Measurements from ENCODE around the gene SERPINB5.

GRCh38 chr18:63552581-63552980 is 75.8 kb downstream of the SERPINB5 start:
- TF ChIP-seq, protein P1, sequence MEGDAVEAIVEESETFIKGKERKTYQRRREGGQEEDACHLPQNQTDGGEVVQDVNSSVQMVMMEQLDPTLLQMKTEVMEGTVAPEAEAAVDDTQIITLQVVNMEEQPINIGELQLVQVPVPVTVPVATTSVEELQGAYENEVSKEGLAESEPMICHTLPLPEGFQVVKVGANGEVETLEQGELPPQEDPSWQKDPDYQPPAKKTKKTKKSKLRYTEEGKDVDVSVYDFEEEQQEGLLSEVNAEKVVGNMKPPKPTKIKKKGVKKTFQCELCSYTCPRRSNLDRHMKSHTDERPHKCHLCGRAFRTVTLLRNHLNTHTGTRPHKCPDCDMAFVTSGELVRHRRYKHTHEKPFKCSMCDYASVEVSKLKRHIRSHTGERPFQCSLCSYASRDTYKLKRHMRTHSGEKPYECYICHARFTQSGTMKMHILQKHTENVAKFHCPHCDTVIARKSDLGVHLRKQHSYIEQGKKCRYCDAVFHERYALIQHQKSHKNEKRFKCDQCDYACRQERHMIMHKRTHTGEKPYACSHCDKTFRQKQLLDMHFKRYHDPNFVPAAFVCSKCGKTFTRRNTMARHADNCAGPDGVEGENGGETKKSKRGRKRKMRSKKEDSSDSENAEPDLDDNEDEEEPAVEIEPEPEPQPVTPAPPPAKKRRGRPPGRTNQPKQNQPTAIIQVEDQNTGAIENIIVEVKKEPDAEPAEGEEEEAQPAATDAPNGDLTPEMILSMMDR (conservative IDR thresholded peaks at IDR 0.05; ENCODE audit: low read depth in 2 of 2): no peak
- TF ChIP-seq POLR2AphosphoS5 (IDR thresholded peaks at IDR 0.05; ENCODE audit: low read depth) (no peak), CREB1 (CRISPR knock-in tag; IDR thresholded peaks at IDR 0.05; ENCODE audit: low read depth) (no peak), EZH2phosphoT487 (IDR thresholded peaks at IDR 0.05; ENCODE audit: unreplicated experiment) (no peak), REST (IDR thresholded peaks at IDR 0.05; ENCODE audit: unreplicated experiment) (no peak), EZH2 (IDR thresholded peaks at IDR 0.05; ENCODE audit: low read depth, unreplicated experiment) (no peak)

Data from GM23338 (cell line).